ENCODE measurements around the gene MYPOP. TPM values are rescaled to one million over a fixed set of nuclear protein-coding genes. Genes with fewer than 3 reads are reported as not detected.

Gene MYPOP
- total and polyA plus RNA-seq, 9 of the 15 experiments (the other 6 are each of a cell fraction or from before 2014, with no cell fraction given): 0.32 to 7.6 (median 1.6) TPM

- TF ChIP-seq RBBP5 (IDR thresholded peaks at IDR 0.05; ENCODE audit: borderline replicate concordance, insufficient read depth, low read length, poor library complexity, severe bottlenecking) (no peak), ELF1 (tag; IDR thresholded peaks at IDR 0.05) (peak; percentile 23; the same call in 1 of the 2 replicates), FOXJ2 (tag; IDR thresholded peaks at IDR 0.05) (no peak), ZNF12 (CRISPR knock-in tag; IDR thresholded peaks at IDR 0.05) (no peak), IRF9 (tag; IDR thresholded peaks at IDR 0.05) (no peak), FOS (IDR thresholded peaks at IDR 0.05; ENCODE audit: extremely low read depth, insufficient read length) (no peak), MIER1 (IDR thresholded peaks at IDR 0.05; ENCODE audit: low read depth) (no peak), ETV6 (IDR thresholded peaks at IDR 0.05; ENCODE audit: borderline replicate concordance in 1 of 2, low read depth in 2 of 2, low read length in 1 of 2) (no peak), ETV6 (CRISPR knock-in tag; IDR thresholded peaks at IDR 0.05; ENCODE audit: borderline replicate concordance) (0 out of 2 replicates have a peak, but pooled peaks have one; percentile 23), KLF16 (IDR thresholded peaks at IDR 0.05) (no peak), HMGN3 (IDR thresholded peaks at IDR 0.05; ENCODE audit: borderline replicate concordance, extremely low read depth, insufficient read length, low read depth, low read length) (no peak), SREBF1 (IDR thresholded peaks at IDR 0.05; ENCODE audit: borderline replicate concordance, low read depth, low read length) (no peak), ZZZ3 (IDR thresholded peaks at IDR 0.05) (no peak; the same call in 1 of the 2 replicates), RBM34 (IDR thresholded peaks at IDR 0.05; ENCODE audit: borderline replicate concordance, insufficient read depth, low read length) (no peak), ZEB2 (IDR thresholded peaks at IDR 0.05) (no peak), MGA (IDR thresholded peaks at IDR 0.05) (no peak)
Observed at GRCh38 chr19:45886427-45887199, 15.8 kb downstream of the MYPOP start (continued).
